ENCODE data around the gene ITGB6. TPM values are rescaled to one million over a fixed set of nuclear protein-coding genes. Genes with fewer than 3 reads are reported as not detected.

ITGB6 gene
- total and polyA plus RNA-seq, 2 donors (not counting 3 experiments of a cell fraction or from before 2014, with no cell fraction given): 0.03 TPM; not detected in 1

DNA sequence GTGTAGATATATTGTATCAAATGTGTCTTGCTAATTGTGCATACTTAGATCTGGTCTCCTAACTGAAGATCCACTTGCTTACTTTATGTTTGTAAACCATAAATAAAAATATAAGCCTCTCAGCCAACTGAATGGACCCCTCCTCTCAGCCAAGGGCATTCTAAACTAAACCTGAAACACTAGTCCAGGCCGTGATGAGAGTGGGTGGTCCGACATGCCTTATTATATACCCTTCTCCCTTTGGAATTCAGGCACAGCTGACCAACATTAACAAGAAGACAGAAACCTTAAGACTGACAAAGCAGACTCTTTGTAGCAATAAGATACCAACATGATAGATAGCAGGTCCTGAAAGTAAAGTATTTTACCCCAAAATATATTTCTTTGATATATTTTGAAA, 73.3 kb downstream of the ITGB6 start:
- H3K9me3 ChIP-seq (replicated peaks; ENCODE audit: control insufficient read depth, insufficient read depth, low read length): no peaks in the 10 kb centered on the region
- H3K27me3 ChIP-seq (ENCODE audit: control insufficient read depth in 2 of 2, insufficient read depth in 2 of 2, low read length in 2 of 2): no peaks in the 10 kb centered on the region
- no peak for FAIRE-seq
- TF ChIP-seq POLR2A (IDR thresholded peaks at IDR 0.05; ENCODE audit: low read depth, low read length) (no peak), JUN (IDR thresholded peaks at IDR 0.05; ENCODE audit: borderline replicate concordance, insufficient read depth, insufficient read length, low read depth) (no peak), EZH2 (IDR thresholded peaks at IDR 0.05; ENCODE audit: borderline replicate concordance, low read depth, low read length, severe bottlenecking) (no peak), GATA2 (IDR thresholded peaks at IDR 0.05; ENCODE audit: insufficient read depth, insufficient read length, low read depth, low read length) (no peak), FOS (IDR thresholded peaks at IDR 0.05; ENCODE audit: borderline replicate concordance, insufficient read depth, low read length) (no peak), POLR2AphosphoS5 (IDR thresholded peaks at IDR 0.05; ENCODE audit: insufficient read depth, low read depth, low read length) (no peak), MYC (IDR thresholded peaks at IDR 0.05; ENCODE audit: low read depth, low read length) (no peak)
- TF ChIP-seq, protein P1, sequence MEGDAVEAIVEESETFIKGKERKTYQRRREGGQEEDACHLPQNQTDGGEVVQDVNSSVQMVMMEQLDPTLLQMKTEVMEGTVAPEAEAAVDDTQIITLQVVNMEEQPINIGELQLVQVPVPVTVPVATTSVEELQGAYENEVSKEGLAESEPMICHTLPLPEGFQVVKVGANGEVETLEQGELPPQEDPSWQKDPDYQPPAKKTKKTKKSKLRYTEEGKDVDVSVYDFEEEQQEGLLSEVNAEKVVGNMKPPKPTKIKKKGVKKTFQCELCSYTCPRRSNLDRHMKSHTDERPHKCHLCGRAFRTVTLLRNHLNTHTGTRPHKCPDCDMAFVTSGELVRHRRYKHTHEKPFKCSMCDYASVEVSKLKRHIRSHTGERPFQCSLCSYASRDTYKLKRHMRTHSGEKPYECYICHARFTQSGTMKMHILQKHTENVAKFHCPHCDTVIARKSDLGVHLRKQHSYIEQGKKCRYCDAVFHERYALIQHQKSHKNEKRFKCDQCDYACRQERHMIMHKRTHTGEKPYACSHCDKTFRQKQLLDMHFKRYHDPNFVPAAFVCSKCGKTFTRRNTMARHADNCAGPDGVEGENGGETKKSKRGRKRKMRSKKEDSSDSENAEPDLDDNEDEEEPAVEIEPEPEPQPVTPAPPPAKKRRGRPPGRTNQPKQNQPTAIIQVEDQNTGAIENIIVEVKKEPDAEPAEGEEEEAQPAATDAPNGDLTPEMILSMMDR (IDR thresholded peaks at IDR 0.05; ENCODE audit: extremely low read depth in 1 of 2, insufficient read depth in 1 of 2, low read depth in 1 of 2, low read length in 2 of 2): no peak
- TF ChIP-seq, protein P2, sequence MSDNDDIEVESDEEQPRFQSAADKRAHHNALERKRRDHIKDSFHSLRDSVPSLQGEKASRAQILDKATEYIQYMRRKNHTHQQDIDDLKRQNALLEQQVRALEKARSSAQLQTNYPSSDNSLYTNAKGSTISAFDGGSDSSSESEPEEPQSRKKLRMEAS (IDR thresholded peaks at IDR 0.05; ENCODE audit: insufficient read depth, insufficient read length): no peak
- no peaks in the 10 kb centered on the region for H3K79me2 ChIP-seq (ENCODE audit: control insufficient read depth, insufficient read depth, low read length)
- ChIA-PET CTCF (no interaction called here), POLR2A (no interaction called here)
- no TSS peak for BruUV-seq (replicated peaks)
- no peak overlapping the region for H3K4me2 ChIP-seq (ENCODE audit: insufficient read depth, low read length)
- H3K9me1 ChIP-seq (replicated peaks; ENCODE audit: control insufficient read depth, extremely low read depth, insufficient read depth, low read length): no peaks in the 10 kb centered on the region
- H2AFZ ChIP-seq (ENCODE audit: low read depth, low read length): no peak overlapping the region
- dilution Hi-C loops (cut with MboI; ENCODE audit: extremely low pct_ligation_motif_present, low sequenced_read_pairs): no loop called here
- no peaks in the 10 kb centered on the region for H3K4me1 ChIP-seq (ENCODE audit: control insufficient read depth, extremely low read depth, insufficient read depth, low read length)
- no peak overlapping the region for H3K9ac ChIP-seq (replicated peaks; ENCODE audit: extremely low read depth, insufficient read depth, low read length)
- no peak for DNase-seq (ENCODE audit: low read depth, low spot score)
- H4K20me1 ChIP-seq (replicated peaks; ENCODE audit: control insufficient read depth, extremely low read depth, insufficient read depth, low read length): no peaks in the 10 kb centered on the region
- no peak overlapping the region for H3K27ac ChIP-seq (ENCODE audit: insufficient read depth, low read depth, low read length)
- no peak overlapping the region for H3K4me3 ChIP-seq (replicated peaks in 1 of 3; ENCODE audit: insufficient read depth in 1 of 3, low read depth in 1 of 3, low read length in 3 of 3)
- intact Hi-C loops (cut with micrococcal nuclease): no loop called here
- H3K36me3 ChIP-seq (ENCODE audit: control insufficient read depth in 2 of 2, extremely low read depth in 1 of 2, insufficient read depth in 2 of 2, low read length in 2 of 2): no peaks in the 10 kb centered on the region
